Thyroid gland (tissue), 4 donors: ENCODE data around the gene PLCL2. TPM values are rescaled to one million over a fixed set of nuclear protein-coding genes. Genes with fewer than 3 reads are reported as not detected.

Experiments
- DNase-seq, 2 donors: peaks; one replicate each; pipeline ENCODE4 v3.0.0-alpha.2; 2019
- H3K27ac ChIP-seq, 3 donors: fragments of 200-600 bp; sonication (generic); 1 replicate in 2 of 3; 2 replicates in 1 of 3; pipeline ENCODE4 v1.5.1; 2016 to 2019; ENCODE audit warnings: mild to moderate bottlenecking in 1 of 3, moderate library complexity in 1 of 3
- H3K27me3 ChIP-seq: fragments of 200-600 bp; sonication (generic); one replicate; pipeline ENCODE4 v1.5.1; 2019
- H3K36me3 ChIP-seq, 2 donors: fragments of 200-600 bp; sonication (generic); one replicate each; pipeline ENCODE4 v1.5.1; 2016 to 2019
- H3K4me1 ChIP-seq, 2 donors: fragments of 200-600 bp; sonication (generic); one replicate each; pipeline ENCODE4 v1.5.1; 2017 to 2019
- H3K4me3 ChIP-seq, 3 donors: fragments of 200-600 bp; sonication (generic); replicated peaks in 1 of 3; 1 replicate in 2 of 3; 2 replicates in 1 of 3; pipeline ENCODE4 v1.5.1; 2016; ENCODE audit warnings: mild to moderate bottlenecking in 1 of 3
- H3K9me3 ChIP-seq: fragments of 200-600 bp; sonication (generic); one replicate; pipeline ENCODE4 v1.5.1; 2017
- POLR2A ChIP-seq, 2 donors: fragments of 450-650 bp; IDR thresholded peaks; one replicate each; pipeline ENCODE4 v1.6.1; 2017; ENCODE audit warnings: antibody characterized with exemption in 2 of 2, mild to moderate bottlenecking in 2 of 2, moderate library complexity in 1 of 2
- WGBS, 2 donors: methylation state at CpG; one replicate each; pipeline ENCODE4 v1.1.5; 2017; 5-methylcytosine and 5-hydroxymethylcytosine counted together
- intact Hi-C: fragments of 100-400 bp; cut with DNase I; formaldehyde crosslinking; loops from one replicate; pipeline ENCODE4 v1.15.1; 2023
- total RNA-seq, 4 donors: library from RNA; depleted of rRNA; stranded (reverse); fragments of >200 nt; gene quantifications; one replicate each; pipeline ENCODE4 v1.2.3, GENCODE V29; 2016
- TF ChIP-seq, protein P1 (sequence below), 6 experiments: fragments of 200-600 bp in 3 of 6; fragments of 450-650 bp in 3 of 6; sonication (generic) in 3 of 6; IDR thresholded peaks; one replicate each; pipeline ENCODE4 v1.5.1; 2016 to 2019; ENCODE audit warnings: antibody characterized with exemption in 6 of 6, mild to moderate bottlenecking in 2 of 6, inconsistent platforms in 1 of 6, moderate library complexity in 1 of 6

PLCL2 gene
- total RNA-seq, 4 donors from 2014 or later = 6.3 to 15.3 (median 9.3) TPM

DNA sequence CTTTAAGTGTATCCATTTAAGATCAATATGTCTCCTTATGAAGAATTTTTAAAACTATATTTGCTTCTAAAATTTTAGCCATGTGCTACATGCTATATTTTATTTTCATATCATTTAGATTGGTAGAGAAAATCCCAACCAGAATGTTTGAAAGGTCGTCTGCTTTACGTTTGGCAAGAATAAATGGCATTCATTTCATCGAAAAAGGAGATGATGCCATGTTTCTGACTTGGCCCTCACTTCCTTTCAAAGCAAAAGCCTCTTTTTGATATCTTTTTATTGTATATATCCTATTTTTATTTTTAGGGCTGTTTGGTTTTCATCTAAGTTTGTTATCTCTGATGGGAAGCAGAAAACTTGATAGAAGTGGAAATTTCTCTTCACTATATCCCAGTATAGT lies 176.2 kb downstream of the PLCL2 start:
- Histone ChIP-seq H3K4me1 (no peaks in the 10 kb centered on the region), H3K4me3 (no peak overlapping the region), H3K36me3 (no peaks in the 10 kb centered on the region), H3K27me3 (no peaks in the 10 kb centered on the region), H3K9me3 (no peaks in the 10 kb centered on the region), H3K27ac (no peak overlapping the region)
- DNase-seq = no peak
- TF ChIP-seq POLR2A (IDR thresholded peaks at IDR 0.05) = no peak
- TF ChIP-seq, protein P1, sequence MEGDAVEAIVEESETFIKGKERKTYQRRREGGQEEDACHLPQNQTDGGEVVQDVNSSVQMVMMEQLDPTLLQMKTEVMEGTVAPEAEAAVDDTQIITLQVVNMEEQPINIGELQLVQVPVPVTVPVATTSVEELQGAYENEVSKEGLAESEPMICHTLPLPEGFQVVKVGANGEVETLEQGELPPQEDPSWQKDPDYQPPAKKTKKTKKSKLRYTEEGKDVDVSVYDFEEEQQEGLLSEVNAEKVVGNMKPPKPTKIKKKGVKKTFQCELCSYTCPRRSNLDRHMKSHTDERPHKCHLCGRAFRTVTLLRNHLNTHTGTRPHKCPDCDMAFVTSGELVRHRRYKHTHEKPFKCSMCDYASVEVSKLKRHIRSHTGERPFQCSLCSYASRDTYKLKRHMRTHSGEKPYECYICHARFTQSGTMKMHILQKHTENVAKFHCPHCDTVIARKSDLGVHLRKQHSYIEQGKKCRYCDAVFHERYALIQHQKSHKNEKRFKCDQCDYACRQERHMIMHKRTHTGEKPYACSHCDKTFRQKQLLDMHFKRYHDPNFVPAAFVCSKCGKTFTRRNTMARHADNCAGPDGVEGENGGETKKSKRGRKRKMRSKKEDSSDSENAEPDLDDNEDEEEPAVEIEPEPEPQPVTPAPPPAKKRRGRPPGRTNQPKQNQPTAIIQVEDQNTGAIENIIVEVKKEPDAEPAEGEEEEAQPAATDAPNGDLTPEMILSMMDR (IDR thresholded peaks at IDR 0.05) = no peak
- 94 to 96% methylated on average over 3 of the region's 3 CpGs for WGBS, 2 donors
- intact Hi-C loops = no loop called here

DNA sequence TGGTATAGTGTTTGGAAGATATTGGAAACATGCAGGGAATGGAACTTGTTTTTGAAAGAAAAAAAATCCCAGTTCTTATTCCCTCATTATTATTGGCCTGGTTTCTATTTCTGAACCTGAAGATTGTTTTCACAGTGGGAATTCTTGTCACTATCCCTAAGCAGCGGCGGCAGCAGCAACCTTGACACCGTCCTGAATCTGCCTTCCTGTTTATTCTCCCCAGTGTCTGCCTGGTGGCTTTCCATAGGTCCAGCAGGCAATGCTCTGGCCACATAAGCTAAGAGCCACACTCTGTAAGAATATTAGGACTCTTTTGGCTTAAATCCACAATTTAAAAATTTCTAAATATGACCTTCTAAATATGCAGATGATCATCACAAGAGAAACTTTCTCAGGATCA lies 178.0 kb downstream of the PLCL2 start:
- intact Hi-C loops = no loop called here

DNA sequence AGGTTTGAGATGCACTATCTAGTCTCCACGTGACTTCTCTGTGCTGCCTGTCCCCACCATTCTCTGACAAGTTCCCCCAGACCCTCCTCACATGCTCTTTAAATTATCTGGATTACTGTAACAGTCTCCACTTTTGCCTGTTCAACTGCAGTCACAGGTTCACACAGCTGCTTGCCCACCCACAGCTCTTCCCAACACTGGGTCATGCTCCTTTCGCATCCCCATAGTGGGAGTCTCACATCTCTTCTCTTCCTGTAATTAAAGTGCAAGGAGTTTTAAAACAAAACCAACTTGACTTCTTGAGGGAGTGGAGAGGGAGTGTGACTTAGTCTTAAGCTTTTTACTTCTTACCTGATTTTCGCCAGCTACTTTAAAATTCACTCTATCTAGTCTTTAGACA lies 178.8 kb downstream of the PLCL2 start:
- WGBS, 2 donors = 97% methylated on average over 3 of the region's 3 CpGs
- no peak overlapping the region for H3K27ac ChIP-seq
- TF ChIP-seq POLR2A (IDR thresholded peaks at IDR 0.05) = no peak
- TF ChIP-seq, protein P1 (IDR thresholded peaks at IDR 0.05) = no peak
- H3K27me3 ChIP-seq = no peaks in the 10 kb centered on the region
- H3K4me1 ChIP-seq = no peaks in the 10 kb centered on the region
- intact Hi-C loops = no loop called here
- no peak overlapping the region for H3K4me3 ChIP-seq
- no peaks in the 10 kb centered on the region for H3K36me3 ChIP-seq
- H3K9me3 ChIP-seq = no peaks in the 10 kb centered on the region
- DNase-seq = no peak

More for the DNA sequence above, 178.0 kb downstream of the PLCL2 start:
- TF ChIP-seq, protein P1 (IDR thresholded peaks at IDR 0.05) = no peak
- no peak for TF ChIP-seq POLR2A (IDR thresholded peaks at IDR 0.05)
- Histone ChIP-seq H3K4me1 (no peaks in the 10 kb centered on the region), H3K36me3 (no peaks in the 10 kb centered on the region), H3K4me3 (no peak overlapping the region), H3K27me3 (no peaks in the 10 kb centered on the region), H3K27ac (no peak overlapping the region), H3K9me3 (no peaks in the 10 kb centered on the region)
- no peak for DNase-seq
- WGBS, 2 donors = 46 to 47% methylated on average over 3 of the region's 3 CpGs

DNA sequence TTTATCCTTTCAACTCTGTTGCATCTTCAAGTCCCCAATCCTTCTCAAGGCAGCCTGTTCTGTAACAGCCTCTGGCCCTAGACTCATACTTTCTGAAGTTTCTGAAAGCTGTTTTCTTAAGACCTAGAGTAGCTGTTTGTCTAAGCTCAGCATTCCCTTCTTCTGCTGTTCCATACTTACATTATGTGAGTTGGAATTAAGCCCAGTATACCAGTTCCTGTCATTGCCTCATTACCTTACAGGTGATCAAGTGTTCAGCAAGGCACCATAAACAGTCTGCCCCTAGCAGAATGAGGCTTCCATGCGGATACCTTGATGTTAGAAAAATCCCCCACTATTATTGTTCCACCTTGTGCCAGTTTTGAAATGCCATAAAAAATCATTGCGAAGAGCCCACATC lies 180.6 kb downstream of the PLCL2 start:
- 62 to 66% methylated on average over 2 of the region's 2 CpGs for WGBS, 2 donors
- no peaks in the 10 kb centered on the region for H3K36me3 ChIP-seq

DNA sequence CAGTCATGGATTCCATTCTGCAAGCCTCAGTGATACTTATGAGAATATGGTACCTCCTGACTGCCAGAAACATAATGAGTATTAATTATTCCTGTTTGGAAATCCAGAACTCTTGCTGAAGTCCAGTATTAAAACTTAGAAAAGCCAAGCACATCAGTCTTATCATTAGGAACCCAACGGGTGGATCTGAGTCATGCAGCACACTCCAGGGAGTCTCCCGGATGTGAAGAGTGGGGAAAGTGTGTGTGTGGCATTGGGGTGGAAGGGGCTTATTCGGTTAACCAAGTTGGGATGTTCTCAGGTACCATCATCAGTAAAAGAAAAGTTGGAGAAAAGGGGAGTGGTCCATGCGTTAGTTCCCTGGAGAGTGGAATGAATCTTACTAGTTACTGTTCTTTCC lies 181.1 kb downstream of the PLCL2 start:
- no peaks in the 10 kb centered on the region for H3K36me3 ChIP-seq
- intact Hi-C loops = no loop called here
- TF ChIP-seq POLR2A (IDR thresholded peaks at IDR 0.05) = no peak
- TF ChIP-seq, protein P1 (IDR thresholded peaks at IDR 0.05) = no peak

More for the DNA sequence above, 180.6 kb downstream of the PLCL2 start:
- intact Hi-C loops = no loop called here
- H3K9me3 ChIP-seq = no peaks in the 10 kb centered on the region
- H3K4me3 ChIP-seq = no peak overlapping the region
- no peak for TF ChIP-seq POLR2A (IDR thresholded peaks at IDR 0.05)
- TF ChIP-seq, protein P1 (IDR thresholded peaks at IDR 0.05) = no peak
- no peaks in the 10 kb centered on the region for H3K27me3 ChIP-seq
- no peak for DNase-seq
- no peaks in the 10 kb centered on the region for H3K4me1 ChIP-seq
- H3K27ac ChIP-seq = no peak overlapping the region

More for the DNA sequence above, 181.1 kb downstream of the PLCL2 start:
- Histone ChIP-seq H3K27ac (no peak overlapping the region), H3K4me1 (no peaks in the 10 kb centered on the region), H3K27me3 (no peaks in the 10 kb centered on the region), H3K9me3 (no peaks in the 10 kb centered on the region), H3K4me3 (no peak overlapping the region)
- WGBS, 2 donors = 82 to 93% methylated on average over 4 of the region's 4 CpGs
- no peak for DNase-seq
